H1 (cell line): ENCODE data around the gene TGFBRAP1. TPM values are rescaled to one million over a fixed set of nuclear protein-coding genes. Genes with fewer than 3 reads are reported as not detected.

Experiments
- CHD7 ChIP-seq: fragments of 300-600 bp; sonication (generic); IDR thresholded peaks from 2 replicates; pipeline ENCODE4 v1.7.1; 2012; ENCODE audit warnings: low read length, moderate library complexity, mild to moderate bottlenecking, inconsistent platforms; ENCODE audit not compliant: insufficient replicate concordance
- JUND ChIP-seq: IDR thresholded peaks from 2 replicates; pipeline ENCODE4 v1.6.1; 2011; ENCODE audit warnings: mild to moderate bottlenecking, improper control_type of control experiment, low read length
- polyA plus RNA-seq, 7 experiments: library from polyadenylated mRNA; depleted of rRNA in 3 of 7; stranded (reverse) in 5 of 7; unstranded in 2 of 7; fragments of >200 nt in 5 of 7; fragments of 200-250 nt in 2 of 7; gene quantifications; 1 replicate in 5 of 7; 2 replicates in 1 of 7; 4 replicates in 1 of 7; pipeline versions ENCODE4 v1.2.1 to v1.2.3, GENCODE V29; 2011 to 2013; ENCODE audit warnings: missing spikeins in 2 of 7, mixed read lengths in 2 of 7
- total RNA-seq: library from RNA; stranded (reverse); fragmentation: NEBNext Ultra II Directional; extraction: Animal tissue kit (Norgen Biotek cat#: 25700); gene quantifications from 2 replicates; pipeline ENCODE4 v1.2.1, GENCODE V29; 2021

Gene TGFBRAP1
- total and polyA plus RNA-seq, 2 of the 8 experiments (the other 6 are each of a cell fraction or from before 2014, with no cell fraction given): 11.2 to 20.2 TPM

- TF ChIP-seq CHD7: no peak
- no peak for TF ChIP-seq JUND
Observed at GRCh38 chr2:105242286-105242993, 87.1 kb downstream of the TGFBRAP1 start (continued).
